HepG2 (cell line): Measurements from ENCODE around the gene DCUN1D4. TPM values are rescaled to one million over a fixed set of nuclear protein-coding genes. Genes with fewer than 3 reads are reported as not detected.

Source experiments
- EZH2 ChIP-seq: conservative IDR thresholded peaks from 2 replicates; pipeline ENCODE4 v1.6.1; 2012; ENCODE audit warnings: mild to moderate bottlenecking, low read depth, low read length, moderate library complexity
- FOXA3 ChIP-seq: IDR thresholded peaks from 2 replicates; pipeline ENCODE4 v1.6.1; 2016; ENCODE audit warnings: missing genetic modification reagents, missing compliant biosample characterization
- KLF12 ChIP-seq: sonication (generic); formaldehyde crosslinking; IDR thresholded peaks from 2 replicates; pipeline ENCODE4 v1.4.0; 2020; ENCODE audit warnings: missing genetic modification reagents, borderline replicate concordance
- MEIS1 ChIP-seq: sonication (generic); formaldehyde crosslinking; IDR thresholded peaks from 2 replicates; pipeline ENCODE4 v1.9.0; 2021; ENCODE audit warnings: mild to moderate bottlenecking, missing genetic modification reagents, moderate library complexity, borderline replicate concordance
- NONO ChIP-seq, 2 experiments: fragments of 450-650 bp in 1 of 2; sonication (generic) in 1 of 2; formaldehyde crosslinking in 1 of 2; IDR thresholded peaks in 1 of 2; conservative IDR thresholded peaks in 1 of 2; 2 replicates each; pipeline versions ENCODE4 v1.6.1 to v1.8.0; 2017 to 2022; ENCODE audit warnings: mild to moderate bottlenecking in 1 of 2, missing genetic modification reagents in 1 of 2, moderate library complexity in 1 of 2
- NR2F2 ChIP-seq: IDR thresholded peaks from 2 replicates; pipeline ENCODE4 v1.6.1; 2012; ENCODE audit warnings: low read depth, inconsistent platforms, borderline replicate concordance
- polyA plus RNA-seq, 8 experiments: library from polyadenylated mRNA; depleted of rRNA in 3 of 8; stranded (reverse) in 7 of 8; unstranded in 1 of 8; fragments of >200 nt; fragmentation: Illumina TruSeq in 4 of 8; extraction: Trizol in 4 of 8; gene quantifications; 2 replicates each; pipeline versions ENCODE4 v1.2.1 to v1.2.3, GENCODE V29; 2011 to 2016; ENCODE audit warnings: low read depth in 4 of 8, missing spikeins in 1 of 8, mixed read lengths in 1 of 8; ENCODE audit not compliant: insufficient read depth in 1 of 8
- total RNA-seq, 5 experiments: library from RNA; depleted of rRNA; stranded (reverse); fragments of >200 nt; fragmentation: Illumina TruSeq; extraction: Trizol; gene quantifications; 2 replicates each; pipeline ENCODE4 v1.2.3, GENCODE V29; 2016; ENCODE audit warnings: low read depth in 1 of 5
- TF ChIP-seq, protein P1 (sequence below): sonication (generic); formaldehyde crosslinking; IDR thresholded peaks from 2 replicates; pipeline ENCODE4 v1.5.1; 2020; ENCODE audit warnings: mild to moderate bottlenecking, missing genetic modification reagents, borderline replicate concordance
- TF ChIP-seq, protein P2 (sequence below): sonication (generic); formaldehyde crosslinking; IDR thresholded peaks from 2 replicates; pipeline ENCODE4 v1.5.1; 2020; ENCODE audit warnings: missing genetic modification reagents, mild to moderate bottlenecking, borderline replicate concordance
- TF ChIP-seq, protein P3 (sequence below): sonication (generic); formaldehyde crosslinking; conservative IDR thresholded peaks from 2 replicates; pipeline ENCODE4 v1.8.0; 2022; ENCODE audit warnings: mild to moderate bottlenecking, moderate library complexity, missing genetic modification reagents
- TF ChIP-seq, protein P4 (sequence below): sonication (generic); formaldehyde crosslinking; IDR thresholded peaks from 2 replicates; pipeline ENCODE4 v1.4.0; 2020; ENCODE audit warnings: missing genetic modification reagents
- TF ChIP-seq, protein P5 (sequence below): sonication (generic); formaldehyde crosslinking; IDR thresholded peaks from 2 replicates; pipeline ENCODE4 v1.5.1; 2020; ENCODE audit warnings: missing genetic modification reagents, mild to moderate bottlenecking, borderline replicate concordance

Gene DCUN1D4
- total and polyA plus RNA-seq, 2 of the 13 experiments (the other 11 are each of a cell fraction or from before 2014, with no cell fraction given): 27.9 to 44.4 TPM

- TF ChIP-seq, protein P1, sequence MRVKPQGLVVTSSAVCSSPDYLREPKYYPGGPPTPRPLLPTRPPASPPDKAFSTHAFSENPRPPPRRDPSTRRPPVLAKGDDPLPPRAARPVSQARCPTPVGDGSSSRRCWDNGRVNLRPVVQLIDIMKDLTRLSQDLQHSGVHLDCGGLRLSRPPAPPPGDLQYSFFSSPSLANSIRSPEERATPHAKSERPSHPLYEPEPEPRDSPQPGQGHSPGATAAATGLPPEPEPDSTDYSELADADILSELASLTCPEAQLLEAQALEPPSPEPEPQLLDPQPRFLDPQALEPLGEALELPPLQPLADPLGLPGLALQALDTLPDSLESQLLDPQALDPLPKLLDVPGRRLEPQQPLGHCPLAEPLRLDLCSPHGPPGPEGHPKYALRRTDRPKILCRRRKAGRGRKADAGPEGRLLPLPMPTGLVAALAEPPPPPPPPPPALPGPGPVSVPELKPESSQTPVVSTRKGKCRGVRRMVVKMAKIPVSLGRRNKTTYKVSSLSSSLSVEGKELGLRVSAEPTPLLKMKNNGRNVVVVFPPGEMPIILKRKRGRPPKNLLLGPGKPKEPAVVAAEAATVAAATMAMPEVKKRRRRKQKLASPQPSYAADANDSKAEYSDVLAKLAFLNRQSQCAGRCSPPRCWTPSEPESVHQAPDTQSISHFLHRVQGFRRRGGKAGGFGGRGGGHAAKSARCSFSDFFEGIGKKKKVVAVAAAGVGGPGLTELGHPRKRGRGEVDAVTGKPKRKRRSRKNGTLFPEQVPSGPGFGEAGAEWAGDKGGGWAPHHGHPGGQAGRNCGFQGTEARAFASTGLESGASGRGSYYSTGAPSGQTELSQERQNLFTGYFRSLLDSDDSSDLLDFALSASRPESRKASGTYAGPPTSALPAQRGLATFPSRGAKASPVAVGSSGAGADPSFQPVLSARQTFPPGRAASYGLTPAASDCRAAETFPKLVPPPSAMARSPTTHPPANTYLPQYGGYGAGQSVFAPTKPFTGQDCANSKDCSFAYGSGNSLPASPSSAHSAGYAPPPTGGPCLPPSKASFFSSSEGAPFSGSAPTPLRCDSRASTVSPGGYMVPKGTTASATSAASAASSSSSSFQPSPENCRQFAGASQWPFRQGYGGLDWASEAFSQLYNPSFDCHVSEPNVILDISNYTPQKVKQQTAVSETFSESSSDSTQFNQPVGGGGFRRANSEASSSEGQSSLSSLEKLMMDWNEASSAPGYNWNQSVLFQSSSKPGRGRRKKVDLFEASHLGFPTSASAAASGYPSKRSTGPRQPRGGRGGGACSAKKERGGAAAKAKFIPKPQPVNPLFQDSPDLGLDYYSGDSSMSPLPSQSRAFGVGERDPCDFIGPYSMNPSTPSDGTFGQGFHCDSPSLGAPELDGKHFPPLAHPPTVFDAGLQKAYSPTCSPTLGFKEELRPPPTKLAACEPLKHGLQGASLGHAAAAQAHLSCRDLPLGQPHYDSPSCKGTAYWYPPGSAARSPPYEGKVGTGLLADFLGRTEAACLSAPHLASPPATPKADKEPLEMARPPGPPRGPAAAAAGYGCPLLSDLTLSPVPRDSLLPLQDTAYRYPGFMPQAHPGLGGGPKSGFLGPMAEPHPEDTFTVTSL (CRISPR knock-in tag): peak; percentile 19; the same call in 1 of the 2 replicates
- TF ChIP-seq KLF12 (CRISPR knock-in tag) (peak; percentile 38; the same call in 1 of the 2 replicates), MEIS1 (no peak), NONO (IDR thresholded peaks at IDR 0.05) (no peak), NONO (CRISPR knock-in tag; conservative IDR thresholded peaks at IDR 0.05) (no peak), EZH2 (no peak), NR2F2 (no peak), FOXA3 (CRISPR knock-in tag) (no peak)
- TF ChIP-seq, protein P2, sequence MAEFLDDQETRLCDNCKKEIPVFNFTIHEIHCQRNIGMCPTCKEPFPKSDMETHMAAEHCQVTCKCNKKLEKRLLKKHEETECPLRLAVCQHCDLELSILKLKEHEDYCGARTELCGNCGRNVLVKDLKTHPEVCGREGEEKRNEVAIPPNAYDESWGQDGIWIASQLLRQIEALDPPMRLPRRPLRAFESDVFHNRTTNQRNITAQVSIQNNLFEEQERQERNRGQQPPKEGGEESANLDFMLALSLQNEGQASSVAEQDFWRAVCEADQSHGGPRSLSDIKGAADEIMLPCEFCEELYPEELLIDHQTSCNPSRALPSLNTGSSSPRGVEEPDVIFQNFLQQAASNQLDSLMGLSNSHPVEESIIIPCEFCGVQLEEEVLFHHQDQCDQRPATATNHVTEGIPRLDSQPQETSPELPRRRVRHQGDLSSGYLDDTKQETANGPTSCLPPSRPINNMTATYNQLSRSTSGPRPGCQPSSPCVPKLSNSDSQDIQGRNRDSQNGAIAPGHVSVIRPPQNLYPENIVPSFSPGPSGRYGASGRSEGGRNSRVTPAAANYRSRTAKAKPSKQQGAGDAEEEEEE (CRISPR knock-in tag): no peak
- TF ChIP-seq, protein P3, sequence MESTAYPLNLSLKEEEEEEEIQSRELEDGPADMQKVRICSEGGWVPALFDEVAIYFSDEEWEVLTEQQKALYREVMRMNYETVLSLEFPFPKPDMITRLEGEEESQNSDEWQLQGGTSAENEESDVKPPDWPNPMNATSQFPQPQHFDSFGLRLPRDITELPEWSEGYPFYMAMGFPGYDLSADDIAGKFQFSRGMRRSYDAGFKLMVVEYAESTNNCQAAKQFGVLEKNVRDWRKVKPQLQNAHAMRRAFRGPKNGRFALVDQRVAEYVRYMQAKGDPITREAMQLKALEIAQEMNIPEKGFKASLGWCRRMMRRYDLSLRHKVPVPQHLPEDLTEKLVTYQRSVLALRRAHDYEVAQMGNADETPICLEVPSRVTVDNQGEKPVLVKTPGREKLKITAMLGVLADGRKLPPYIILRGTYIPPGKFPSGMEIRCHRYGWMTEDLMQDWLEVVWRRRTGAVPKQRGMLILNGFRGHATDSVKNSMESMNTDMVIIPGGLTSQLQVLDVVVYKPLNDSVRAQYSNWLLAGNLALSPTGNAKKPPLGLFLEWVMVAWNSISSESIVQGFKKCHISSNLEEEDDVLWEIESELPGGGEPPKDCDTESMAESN (CRISPR knock-in tag): 0 out of 2 replicates have a peak, but pooled peaks have one; percentile 46
- TF ChIP-seq, protein P4, sequence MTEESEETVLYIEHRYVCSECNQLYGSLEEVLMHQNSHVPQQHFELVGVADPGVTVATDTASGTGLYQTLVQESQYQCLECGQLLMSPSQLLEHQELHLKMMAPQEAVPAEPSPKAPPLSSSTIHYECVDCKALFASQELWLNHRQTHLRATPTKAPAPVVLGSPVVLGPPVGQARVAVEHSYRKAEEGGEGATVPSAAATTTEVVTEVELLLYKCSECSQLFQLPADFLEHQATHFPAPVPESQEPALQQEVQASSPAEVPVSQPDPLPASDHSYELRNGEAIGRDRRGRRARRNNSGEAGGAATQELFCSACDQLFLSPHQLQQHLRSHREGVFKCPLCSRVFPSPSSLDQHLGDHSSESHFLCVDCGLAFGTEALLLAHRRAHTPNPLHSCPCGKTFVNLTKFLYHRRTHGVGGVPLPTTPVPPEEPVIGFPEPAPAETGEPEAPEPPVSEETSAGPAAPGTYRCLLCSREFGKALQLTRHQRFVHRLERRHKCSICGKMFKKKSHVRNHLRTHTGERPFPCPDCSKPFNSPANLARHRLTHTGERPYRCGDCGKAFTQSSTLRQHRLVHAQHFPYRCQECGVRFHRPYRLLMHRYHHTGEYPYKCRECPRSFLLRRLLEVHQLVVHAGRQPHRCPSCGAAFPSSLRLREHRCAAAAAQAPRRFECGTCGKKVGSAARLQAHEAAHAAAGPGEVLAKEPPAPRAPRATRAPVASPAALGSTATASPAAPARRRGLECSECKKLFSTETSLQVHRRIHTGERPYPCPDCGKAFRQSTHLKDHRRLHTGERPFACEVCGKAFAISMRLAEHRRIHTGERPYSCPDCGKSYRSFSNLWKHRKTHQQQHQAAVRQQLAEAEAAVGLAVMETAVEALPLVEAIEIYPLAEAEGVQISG: peak; percentile 59; the same call in 1 of the 2 replicates
- TF ChIP-seq, protein P5, sequence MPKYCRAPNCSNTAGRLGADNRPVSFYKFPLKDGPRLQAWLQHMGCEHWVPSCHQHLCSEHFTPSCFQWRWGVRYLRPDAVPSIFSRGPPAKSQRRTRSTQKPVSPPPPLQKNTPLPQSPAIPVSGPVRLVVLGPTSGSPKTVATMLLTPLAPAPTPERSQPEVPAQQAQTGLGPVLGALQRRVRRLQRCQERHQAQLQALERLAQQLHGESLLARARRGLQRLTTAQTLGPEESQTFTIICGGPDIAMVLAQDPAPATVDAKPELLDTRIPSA (CRISPR knock-in tag): 0 out of 2 replicates have a peak, but pooled peaks have one; percentile 76
These were observed 1.5 kb downstream of the DCUN1D4 start (continued) for GRCh38 chr4:51844153-51845054.
